Breast epithelium (tissue), 4 donors: ENCODE data around the gene CIZ1. TPM values are rescaled to one million over a fixed set of nuclear protein-coding genes. Genes with fewer than 3 reads are reported as not detected.
A peak's percentile ranks its signal among the peaks of the same experiment; 100 is the strongest.

ENCODE experiments used
- DNase-seq, 2 donors: peaks; one replicate each; pipeline ENCODE4 v3.0.0-alpha.2; 2019; ENCODE audit warnings: low spot score in 2 of 2
- H3K27ac ChIP-seq, 2 donors: fragments of 200-600 bp; sonication (generic) in 1 of 2; one replicate each; pipeline ENCODE4 v1.5.1; 2016 to 2019; ENCODE audit warnings: mild to moderate bottlenecking in 1 of 2
- H3K27me3 ChIP-seq, 2 donors: fragments of 200-600 bp; sonication (generic) in 1 of 2; one replicate each; pipeline versions ENCODE4 v1.5.1 to v1.6.0; 2017 to 2019; ENCODE audit warnings: control low read depth in 1 of 2, mild to moderate bottlenecking in 1 of 2
- H3K36me3 ChIP-seq: fragments of 200-600 bp; one replicate; pipeline ENCODE4 v1.5.1; 2019
- H3K4me1 ChIP-seq, 2 donors: fragments of 200-600 bp; sonication (generic); one replicate each; pipeline ENCODE4 v1.5.1; 2016 to 2019; ENCODE audit warnings: control low read depth in 1 of 2
- H3K4me3 ChIP-seq, 3 donors: fragments of 200-600 bp; sonication (generic); 1 replicate in 2 of 3; 2 replicates in 1 of 3; pipeline ENCODE4 v1.5.1; 2016 to 2019; ENCODE audit warnings: mild to moderate bottlenecking in 3 of 3, moderate library complexity in 2 of 3
- H3K9me3 ChIP-seq, 2 donors: fragments of 200-600 bp; sonication (generic) in 1 of 2; one replicate each; pipeline ENCODE4 v1.5.1; 2016 to 2019; ENCODE audit warnings: control low read depth in 1 of 2
- POLR2A ChIP-seq: fragments of 450-650 bp; IDR thresholded peaks from one replicate; pipeline ENCODE4 v1.6.1; 2016; ENCODE audit warnings: antibody characterized with exemption, mild to moderate bottlenecking, moderate library complexity
- POLR2AphosphoS5 ChIP-seq, 3 donors: sonication (generic); formaldehyde crosslinking; IDR thresholded peaks; one replicate each; pipeline ENCODE4 v1.6.1; 2017; ENCODE audit warnings: antibody characterized with exemption in 3 of 3
- intact Hi-C: fragments of 100-400 bp; cut with DNase I; formaldehyde crosslinking; loops from one replicate; pipeline ENCODE4 v1.15.1; 2023; ENCODE audit warnings: low total_unique reads
- total RNA-seq, 3 donors: library from RNA; depleted of rRNA; stranded (reverse); fragments of >200 nt; gene quantifications; one replicate each; pipeline ENCODE4 v1.1.0, GENCODE V29; 2016
- TF ChIP-seq, protein P1 (sequence below), 3 donors: fragments of 450-650 bp; IDR thresholded peaks; one replicate each; pipeline ENCODE4 v1.5.1; 2016 to 2017; ENCODE audit warnings: antibody characterized with exemption in 3 of 3, mild to moderate bottlenecking in 3 of 3, moderate library complexity in 3 of 3

CIZ1 gene
- total RNA-seq, 3 donors from 2014 or later: 54.1 to 71.8 (median 58.4) TPM

DNA sequence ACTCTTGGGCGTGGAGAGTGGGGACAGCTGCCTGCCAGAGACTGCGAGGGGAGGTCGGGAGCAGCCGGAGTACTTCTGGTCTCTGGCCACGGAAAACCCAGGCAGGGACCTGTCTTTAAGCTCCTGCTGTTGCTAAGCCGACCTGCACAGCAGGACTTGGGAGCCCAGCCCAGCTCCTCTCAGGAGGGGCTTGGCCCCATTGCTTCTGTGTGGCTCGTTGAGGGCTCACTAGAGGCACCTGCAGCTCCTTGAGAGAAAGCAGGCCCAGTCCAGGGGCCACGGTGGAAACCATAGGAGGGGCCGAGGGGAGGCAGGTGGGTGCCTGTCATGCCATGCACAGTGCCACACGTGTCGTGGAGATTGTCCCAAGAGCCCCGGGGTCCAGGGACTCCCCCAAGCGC is 45.4 kb downstream of the CIZ1 start:
- peaks cover 9 to 20% of the 10 kb centered on the region in 2 donors for H3K4me1 ChIP-seq
- no peak overlapping the region for H3K4me3 ChIP-seq
- intact Hi-C loops: no loop called here
- H3K36me3 ChIP-seq: no peaks in the 10 kb centered on the region
- H3K9me3 ChIP-seq: no peaks in the 10 kb centered on the region
- TF ChIP-seq POLR2A (no peak), POLR2AphosphoS5 (IDR thresholded peaks at IDR 0.05) (no peak)
- TF ChIP-seq, protein P1, sequence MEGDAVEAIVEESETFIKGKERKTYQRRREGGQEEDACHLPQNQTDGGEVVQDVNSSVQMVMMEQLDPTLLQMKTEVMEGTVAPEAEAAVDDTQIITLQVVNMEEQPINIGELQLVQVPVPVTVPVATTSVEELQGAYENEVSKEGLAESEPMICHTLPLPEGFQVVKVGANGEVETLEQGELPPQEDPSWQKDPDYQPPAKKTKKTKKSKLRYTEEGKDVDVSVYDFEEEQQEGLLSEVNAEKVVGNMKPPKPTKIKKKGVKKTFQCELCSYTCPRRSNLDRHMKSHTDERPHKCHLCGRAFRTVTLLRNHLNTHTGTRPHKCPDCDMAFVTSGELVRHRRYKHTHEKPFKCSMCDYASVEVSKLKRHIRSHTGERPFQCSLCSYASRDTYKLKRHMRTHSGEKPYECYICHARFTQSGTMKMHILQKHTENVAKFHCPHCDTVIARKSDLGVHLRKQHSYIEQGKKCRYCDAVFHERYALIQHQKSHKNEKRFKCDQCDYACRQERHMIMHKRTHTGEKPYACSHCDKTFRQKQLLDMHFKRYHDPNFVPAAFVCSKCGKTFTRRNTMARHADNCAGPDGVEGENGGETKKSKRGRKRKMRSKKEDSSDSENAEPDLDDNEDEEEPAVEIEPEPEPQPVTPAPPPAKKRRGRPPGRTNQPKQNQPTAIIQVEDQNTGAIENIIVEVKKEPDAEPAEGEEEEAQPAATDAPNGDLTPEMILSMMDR (IDR thresholded peaks at IDR 0.05): no peak
- DNase-seq: no peak
- no peaks in the 10 kb centered on the region for H3K27me3 ChIP-seq
- H3K27ac ChIP-seq: peak overlapping the region in 1 of 2 donors; percentile 45

DNA sequence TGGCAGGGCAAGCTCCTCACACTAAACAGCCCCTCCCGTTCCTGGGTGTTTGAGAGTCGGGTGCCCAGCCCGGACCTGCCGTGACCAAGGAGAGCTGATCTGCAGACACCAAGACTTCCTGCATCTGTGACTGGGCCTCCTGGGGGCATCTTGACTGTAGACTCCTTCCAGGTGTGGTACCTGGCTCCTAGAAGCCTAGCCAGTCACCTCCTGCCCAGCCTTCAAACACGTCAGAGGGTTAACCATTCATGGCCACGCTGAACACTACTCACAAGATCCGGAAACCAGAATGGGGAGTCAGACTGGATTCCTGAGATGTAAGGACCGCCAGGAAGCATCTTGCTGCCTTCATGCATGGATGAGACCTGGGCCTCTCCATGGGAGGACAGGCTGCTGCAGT is 45.8 kb downstream of the CIZ1 start:
- no peaks in the 10 kb centered on the region for H3K9me3 ChIP-seq
- H3K27me3 ChIP-seq: no peaks in the 10 kb centered on the region
- H3K36me3 ChIP-seq: no peaks in the 10 kb centered on the region
- peaks cover 9 to 20% of the 10 kb centered on the region in 2 donors for H3K4me1 ChIP-seq
- peak overlapping the region; percentile 1 to 45 for H3K27ac ChIP-seq
- intact Hi-C loops: no loop called here
- no peak for DNase-seq
- TF ChIP-seq, protein P1 (IDR thresholded peaks at IDR 0.05): no peak
- TF ChIP-seq POLR2A: no peak
- no peak for TF ChIP-seq POLR2AphosphoS5 (IDR thresholded peaks at IDR 0.05)
- no peak overlapping the region for H3K4me3 ChIP-seq

DNA sequence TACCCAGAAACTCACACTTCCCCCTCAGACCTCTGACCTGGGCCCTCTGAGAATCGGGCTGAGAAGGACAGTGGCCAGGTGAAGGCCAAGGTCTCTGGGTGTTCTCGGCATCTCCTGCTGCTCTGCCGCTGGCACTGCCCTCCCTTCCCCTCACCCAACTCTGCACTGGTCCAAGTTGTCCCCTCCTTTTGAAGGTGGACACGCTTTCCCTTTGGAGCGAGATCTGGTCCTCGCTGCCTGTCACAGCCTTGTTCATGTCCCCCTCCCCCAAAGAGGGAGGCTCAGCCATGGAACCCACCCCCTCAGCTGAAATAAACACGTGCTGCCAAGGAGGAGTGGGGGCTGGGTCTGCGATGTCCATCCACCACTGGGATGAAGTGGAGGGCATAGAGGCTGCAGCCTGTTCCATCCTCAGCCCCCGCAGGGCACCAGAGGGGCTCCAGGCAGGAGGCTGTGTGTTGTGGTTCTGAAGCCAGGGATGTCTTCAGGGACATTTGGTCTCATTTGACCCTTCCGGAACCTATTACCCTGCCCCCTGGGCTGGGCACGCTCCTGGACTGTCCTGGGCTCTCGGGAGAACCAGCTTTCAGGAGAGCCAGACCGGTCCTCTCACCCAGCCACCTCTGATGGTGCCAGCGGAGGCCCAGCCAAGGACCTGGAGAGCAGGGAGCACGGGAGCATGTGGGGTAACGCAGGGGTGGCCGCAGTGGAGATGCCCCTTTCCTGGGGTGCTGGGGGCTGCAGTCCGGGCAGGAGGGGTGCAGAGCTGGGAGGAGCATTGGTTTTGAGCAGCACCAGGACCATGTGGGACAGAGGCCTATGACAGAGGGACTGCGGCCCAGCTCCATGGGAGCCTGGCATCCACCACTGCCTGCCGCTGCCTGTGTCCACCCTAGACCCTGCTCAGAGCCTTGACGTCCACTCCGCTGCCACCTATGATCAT is 46.9 kb downstream of the CIZ1 start:
- DNase-seq: no peak

DNA sequence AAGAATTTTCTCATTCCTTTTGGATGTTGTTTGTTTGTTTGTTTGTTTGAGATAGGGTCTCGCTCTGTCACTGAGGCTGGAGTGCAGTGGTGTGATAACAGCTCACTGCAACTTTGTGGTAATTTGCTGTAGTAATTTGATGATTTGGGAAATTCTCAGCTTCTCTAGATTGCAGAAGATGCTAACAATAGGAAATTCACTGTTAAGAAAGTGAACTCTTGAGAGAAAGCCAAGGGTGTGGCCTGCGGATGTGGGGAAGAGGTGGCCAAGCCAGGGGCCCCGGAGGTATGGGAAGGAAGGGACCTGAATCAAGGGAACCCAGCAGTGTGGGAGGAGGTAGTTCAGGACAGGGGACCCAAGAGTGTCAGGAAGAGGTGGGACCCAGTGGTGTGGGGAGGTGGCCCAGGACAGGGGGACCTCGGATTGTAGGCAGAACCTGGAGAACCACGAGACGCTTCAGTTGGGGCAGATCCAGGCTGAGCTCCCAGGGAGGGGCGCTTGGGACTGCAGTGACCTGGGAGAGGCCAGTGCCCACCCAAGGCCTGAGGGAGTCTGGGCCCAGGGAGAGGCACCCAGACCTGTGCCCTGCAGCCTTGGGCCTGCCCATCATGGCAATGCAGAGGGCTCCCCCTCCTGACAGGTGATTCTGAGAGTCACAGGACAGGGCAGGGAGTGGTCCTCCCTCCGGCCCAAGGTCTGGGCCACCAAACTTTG is 47.7 kb downstream of the CIZ1 start:
- Histone ChIP-seq H3K27me3 (no peaks in the 10 kb centered on the region), H3K4me3 (no peak overlapping the region), H3K36me3 (no peaks in the 10 kb centered on the region), H3K27ac (peak overlapping the region in 1 of 2 donors; percentile 21), H3K4me1 (peaks cover 3 to 9% of the 10 kb centered on the region in 2 donors), H3K9me3 (no peaks in the 10 kb centered on the region)
- no peak for DNase-seq
- intact Hi-C loops: no loop called here
- TF ChIP-seq, protein P1 (IDR thresholded peaks at IDR 0.05): no peak
- TF ChIP-seq POLR2A (no peak), POLR2AphosphoS5 (IDR thresholded peaks at IDR 0.05) (no peak)

More for the DNA sequence above, 46.9 kb downstream of the CIZ1 start:
- TF ChIP-seq POLR2A (no peak), POLR2AphosphoS5 (IDR thresholded peaks at IDR 0.05) (no peak)
- TF ChIP-seq, protein P1 (IDR thresholded peaks at IDR 0.05): no peak
- intact Hi-C loops: no loop called here
- H3K27ac ChIP-seq: peak overlapping the region in 1 of 2 donors; percentile 45
- H3K27me3 ChIP-seq: no peaks in the 10 kb centered on the region
- H3K4me3 ChIP-seq: no peak overlapping the region
- H3K4me1 ChIP-seq: peaks cover 8 to 17% of the 10 kb centered on the region in 2 donors
- H3K9me3 ChIP-seq: no peaks in the 10 kb centered on the region
- H3K36me3 ChIP-seq: no peaks in the 10 kb centered on the region

DNA sequence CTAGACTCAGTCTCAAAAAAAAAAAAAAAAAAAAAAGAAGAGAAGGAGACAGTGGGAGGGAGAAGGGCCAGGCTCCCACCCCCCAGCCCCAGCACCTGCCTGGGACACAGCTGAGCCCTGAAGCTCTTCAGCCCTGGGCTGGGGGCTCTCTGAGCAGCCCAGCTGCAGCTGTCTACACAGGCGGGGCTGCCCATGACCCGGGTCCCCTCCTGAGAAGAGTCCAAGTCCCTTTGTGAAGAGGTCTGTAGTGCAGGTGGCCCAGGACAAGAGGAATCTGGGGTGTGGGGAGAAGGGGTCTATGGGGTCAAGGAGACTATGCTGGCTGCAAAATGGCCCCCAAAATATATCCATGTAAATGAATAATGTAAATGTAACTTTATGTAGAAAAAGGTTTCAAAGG is 48.8 kb downstream of the CIZ1 start:
- H3K4me1 ChIP-seq: no peaks in the 10 kb centered on the region
- intact Hi-C loops: no loop called here
- TF ChIP-seq, protein P1 (IDR thresholded peaks at IDR 0.05): no peak
- TF ChIP-seq POLR2AphosphoS5 (IDR thresholded peaks at IDR 0.05) (no peak), POLR2A (no peak)
- no peak overlapping the region for H3K4me3 ChIP-seq
- no peak for DNase-seq
- no peak overlapping the region for H3K27ac ChIP-seq
- H3K27me3 ChIP-seq: no peaks in the 10 kb centered on the region
- H3K9me3 ChIP-seq: no peaks in the 10 kb centered on the region
- no peaks in the 10 kb centered on the region for H3K36me3 ChIP-seq
